GM21515 (cell line): ENCODE results near the gene PADI1.
"Not testable (repeated sequence)": the region's sequence is repeated elsewhere in the genome, so short reads cannot be mapped to it uniquely, and the experiment has no call there.

Experiments
- ATAC-seq: cut with Tn5 transposase; IDR thresholded peaks from one replicate; pipeline ENCODE4 v1.9.1; 2021; ENCODE audit not compliant: unreplicated experiment

Gene PADI1

GRCh38 chr1:17239420-17239819, 34.5 kb downstream of the PADI1 start:
- no peak for ATAC-seq

GRCh38 chr1:17241011-17241779, 36.3 kb downstream of the PADI1 start:
- not testable (repeated sequence) for ATAC-seq

- not testable (repeated sequence) for ATAC-seq
Observed at GRCh38 chr1:17241780-17242074, 36.8 kb downstream of the PADI1 start.

GRCh38 chr1:17243274-17243673, 38.3 kb downstream of the PADI1 start:
- no peak for ATAC-seq

- no peak for ATAC-seq
Observed at GRCh38 chr1:17244821-17245740, 40.2 kb downstream of the PADI1 start.

- no peak for ATAC-seq
Observed at GRCh38 chr1:17245816-17246325, 40.9 kb downstream of the PADI1 start.

GRCh38 chr1:17246971-17247370, 42.0 kb downstream of the PADI1 start:
- no peak for ATAC-seq

GRCh38 chr1:17248781-17249180, 43.9 kb downstream of the PADI1 start, which contains the start of gene PADI3:
Gene PADI3 (plus strand): TSS chr1:17249098. CDS start chr1:17249138, 40 bp downstream.
- no peak for ATAC-seq

GRCh38 chr1:17250601-17251000, 45.7 kb downstream of the PADI1 start:
- no peak for ATAC-seq

GRCh38 chr1:17251246-17251645, 46.3 kb downstream of the PADI1 start:
- ATAC-seq = no peak

GRCh38 chr1:17251701-17252376, 46.9 kb downstream of the PADI1 start:
- ATAC-seq = no peak

- no peak for ATAC-seq
Observed at GRCh38 chr1:17255336-17255735, 50.4 kb downstream of the PADI1 start.

- ATAC-seq = no peak
Observed at GRCh38 chr1:17258116-17258757, 53.3 kb downstream of the PADI1 start.

GRCh38 chr1:17258758-17259130, 53.8 kb downstream of the PADI1 start:
- no peak for ATAC-seq

- ATAC-seq = no peak
Observed at GRCh38 chr1:17259233-17259873, 54.4 kb downstream of the PADI1 start.

- no peak for ATAC-seq
Observed at GRCh38 chr1:17260264-17260663, 55.3 kb downstream of the PADI1 start.

GRCh38 chr1:17260738-17261137, 55.8 kb downstream of the PADI1 start:
- no peak for ATAC-seq

GRCh38 chr1:17263936-17264335, 59.0 kb downstream of the PADI1 start:
- no peak for ATAC-seq

GRCh38 chr1:17264470-17264869, 59.5 kb downstream of the PADI1 start:
- ATAC-seq = no peak

GRCh38 chr1:17265162-17265561, 60.2 kb downstream of the PADI1 start:
- ATAC-seq = no peak
